T-helper 2 cell treated with Interferon-gamma antibody and Interleukin-4, amounts not matched to agents 5 μg/mL and 100 μg/mL, for 36 hours (primary cell): ENCODE data around the gene PCTP.

Source experiments
- DNase-seq: peaks from one replicate; pipeline ENCODE4 v3.0.0; 2021; ENCODE audit warnings: low spot score
- H3K27ac Mint-ChIP-seq: one replicate; pipeline ENCODE4 v1.8.0; 2021; ENCODE audit warnings: mild to moderate bottlenecking, mixed read lengths
- H3K27me3 Mint-ChIP-seq: one replicate; pipeline ENCODE4 v1.8.0; 2021; ENCODE audit warnings: low read depth, mixed read lengths
- H3K36me3 Mint-ChIP-seq: one replicate; pipeline ENCODE4 v1.8.0; 2021; ENCODE audit warnings: low read depth, mixed read lengths
- H3K4me1 Mint-ChIP-seq: one replicate; pipeline ENCODE4 v1.8.0; 2021; ENCODE audit warnings: low read depth, mixed read lengths
- H3K4me3 Mint-ChIP-seq: one replicate; pipeline ENCODE4 v1.8.0; 2022; ENCODE audit warnings: mild to moderate bottlenecking, moderate library complexity, mixed read lengths
- H3K9me3 Mint-ChIP-seq: one replicate; pipeline ENCODE4 v1.8.0; 2021; ENCODE audit warnings: mixed read lengths

PCTP gene

GRCh38 chr17:55734128-55734781, 16.6 kb upstream of the PCTP start:
- Mint-ChIP-seq H3K27ac (no peak overlapping the region), H3K36me3 (no peaks in the 10 kb centered on the region), H3K4me1 (peaks cover 7% of the 10 kb centered on the region), H3K4me3 (no peak overlapping the region), H3K27me3 (peaks cover 33% of the 10 kb centered on the region), H3K9me3 (no peaks in the 10 kb centered on the region)
- no peak for DNase-seq

- peaks cover 7% of the 10 kb centered on the region for H3K4me1 Mint-ChIP-seq
- peaks cover 32% of the 10 kb centered on the region for H3K27me3 Mint-ChIP-seq
- H3K4me3 Mint-ChIP-seq: no peak overlapping the region
- DNase-seq: no peak
- no peaks in the 10 kb centered on the region for H3K9me3 Mint-ChIP-seq
- H3K27ac Mint-ChIP-seq: no peak overlapping the region
- H3K36me3 Mint-ChIP-seq: no peaks in the 10 kb centered on the region
These were observed 15.0 kb upstream of the PCTP start for GRCh38 chr17:55735731-55736405.

GRCh38 chr17:55737976-55738501, 12.8 kb upstream of the PCTP start:
- no peak overlapping the region for H3K27ac Mint-ChIP-seq
- peaks cover 7% of the 10 kb centered on the region for H3K4me1 Mint-ChIP-seq
- DNase-seq: no peak
- H3K4me3 Mint-ChIP-seq: no peak overlapping the region
- H3K27me3 Mint-ChIP-seq: peaks cover 19% of the 10 kb centered on the region
- no peaks in the 10 kb centered on the region for H3K9me3 Mint-ChIP-seq
- no peaks in the 10 kb centered on the region for H3K36me3 Mint-ChIP-seq

GRCh38 chr17:55740511-55741355, 10.1 kb upstream of the PCTP start:
- Mint-ChIP-seq H3K4me1 (peaks cover under 1% of the 10 kb centered on the region), H3K27me3 (peaks cover 17% of the 10 kb centered on the region), H3K27ac (no peak overlapping the region), H3K9me3 (no peaks in the 10 kb centered on the region), H3K36me3 (no peaks in the 10 kb centered on the region), H3K4me3 (no peak overlapping the region)
- DNase-seq: no peak

GRCh38 chr17:55741356-55741700, 9.5 kb upstream of the PCTP start:
- Mint-ChIP-seq H3K9me3 (no peaks in the 10 kb centered on the region), H3K4me3 (no peak overlapping the region), H3K27me3 (peaks cover 21% of the 10 kb centered on the region), H3K4me1 (no peaks in the 10 kb centered on the region), H3K36me3 (no peaks in the 10 kb centered on the region), H3K27ac (no peak overlapping the region)
- no peak for DNase-seq

- Mint-ChIP-seq H3K27ac (no peak overlapping the region), H3K4me3 (no peak overlapping the region), H3K9me3 (no peaks in the 10 kb centered on the region), H3K27me3 (peaks cover 26% of the 10 kb centered on the region), H3K4me1 (no peaks in the 10 kb centered on the region), H3K36me3 (no peaks in the 10 kb centered on the region)
- no peak for DNase-seq
These were observed 8.4 kb upstream of the PCTP start for GRCh38 chr17:55742272-55743102.

GRCh38 chr17:55743103-55743679, 7.7 kb upstream of the PCTP start:
- H3K4me3 Mint-ChIP-seq: no peak overlapping the region
- H3K27me3 Mint-ChIP-seq: peaks cover 31% of the 10 kb centered on the region

GRCh38 chr17:55745258-55745657, 5.6 kb upstream of the PCTP start:
- no peak for DNase-seq
- H3K4me3 Mint-ChIP-seq: no peak overlapping the region
- no peaks in the 10 kb centered on the region for H3K36me3 Mint-ChIP-seq
- H3K27me3 Mint-ChIP-seq: peaks cover 43% of the 10 kb centered on the region
- H3K4me1 Mint-ChIP-seq: no peaks in the 10 kb centered on the region
- H3K27ac Mint-ChIP-seq: no peak overlapping the region
- H3K9me3 Mint-ChIP-seq: no peaks in the 10 kb centered on the region

More at GRCh38 chr17:55743103-55743679, 7.7 kb upstream of the PCTP start:
- H3K36me3 Mint-ChIP-seq: no peaks in the 10 kb centered on the region
- no peaks in the 10 kb centered on the region for H3K4me1 Mint-ChIP-seq
- no peak for DNase-seq
- no peak overlapping the region for H3K27ac Mint-ChIP-seq
- H3K9me3 Mint-ChIP-seq: no peaks in the 10 kb centered on the region

- DNase-seq: no peak
- Mint-ChIP-seq H3K27me3 (peaks cover 43% of the 10 kb centered on the region), H3K4me1 (peaks cover 7% of the 10 kb centered on the region), H3K36me3 (no peaks in the 10 kb centered on the region), H3K9me3 (no peaks in the 10 kb centered on the region), H3K27ac (no peak overlapping the region), H3K4me3 (no peak overlapping the region)
These were observed 4.4 kb upstream of the PCTP start for GRCh38 chr17:55746466-55746865.

- Mint-ChIP-seq H3K27ac (no peak overlapping the region), H3K9me3 (no peaks in the 10 kb centered on the region), H3K4me1 (peaks cover 11% of the 10 kb centered on the region), H3K27me3 (peaks cover 43% of the 10 kb centered on the region), H3K4me3 (no peak overlapping the region), H3K36me3 (no peaks in the 10 kb centered on the region)
- DNase-seq: no peak
These were observed 3.6 kb upstream of the PCTP start for GRCh38 chr17:55747209-55747608.

- no peak overlapping the region for H3K4me3 Mint-ChIP-seq
- no peaks in the 10 kb centered on the region for H3K36me3 Mint-ChIP-seq
- no peak for DNase-seq
- no peaks in the 10 kb centered on the region for H3K9me3 Mint-ChIP-seq
- H3K4me1 Mint-ChIP-seq: peaks cover 11% of the 10 kb centered on the region
- H3K27ac Mint-ChIP-seq: no peak overlapping the region
- peaks cover 41% of the 10 kb centered on the region for H3K27me3 Mint-ChIP-seq
These were observed 2.0 kb upstream of the PCTP start for GRCh38 chr17:55748841-55749240.

- peaks cover 11% of the 10 kb centered on the region for H3K4me1 Mint-ChIP-seq
- peak overlapping the region; percentile 71 for H3K4me3 Mint-ChIP-seq
- no peak for DNase-seq
- H3K27ac Mint-ChIP-seq: no peak overlapping the region
- no peaks in the 10 kb centered on the region for H3K9me3 Mint-ChIP-seq
- peaks cover 39% of the 10 kb centered on the region for H3K27me3 Mint-ChIP-seq
- no peaks in the 10 kb centered on the region for H3K36me3 Mint-ChIP-seq
These were observed 866 bp upstream of the PCTP start for GRCh38 chr17:55749985-55750384.

GRCh38 chr17:55751720-55752250, 934 bp downstream of the PCTP start:
- Mint-ChIP-seq H3K36me3 (no peaks in the 10 kb centered on the region), H3K4me3 (peak overlapping the region; percentile 71), H3K27me3 (peaks cover 28% of the 10 kb centered on the region), H3K4me1 (peaks cover 11% of the 10 kb centered on the region), H3K9me3 (no peaks in the 10 kb centered on the region), H3K27ac (peak overlapping the region; percentile 55)
- no peak for DNase-seq
